Ecto neural progenitor cell (in vitro differentiated cells): ENCODE measurements around the gene SEC11C.
"Not testable (repeated sequence)": the region's sequence is repeated elsewhere in the genome, so short reads cannot be mapped to it uniquely, and the experiment has no call there.

Source experiments
- DNase-seq: peaks from one replicate; pipeline ENCODE4 v3.0.0-alpha.2; 2018; ENCODE audit warnings: low spot score

Gene SEC11C

GRCh38 chr18:59139615-59140301 lies at the start of gene SEC11C:
SEC11C (plus strand) TSS chr18:59139884; CDS start chr18:59139949, 65 bp downstream.
- peak; percentile 97 for DNase-seq

- no peak for DNase-seq
Measured at GRCh38 chr18:59090966-59091603, 48.6 kb upstream of the SEC11C start.

GRCh38 chr18:59093668-59094067 lies 46.0 kb upstream of the SEC11C start:
- DNase-seq: no peak

GRCh38 chr18:59094569-59094968 lies 45.1 kb upstream of the SEC11C start:
- no peak for DNase-seq

- no peak for DNase-seq
Measured at GRCh38 chr18:59096098-59096789, 43.4 kb upstream of the SEC11C start.

GRCh38 chr18:59101830-59102414 lies 37.8 kb upstream of the SEC11C start:
- DNase-seq: no peak

- DNase-seq: no peak
Measured at GRCh38 chr18:59109375-59109774, 30.3 kb upstream of the SEC11C start.

- DNase-seq: no peak
Measured at GRCh38 chr18:59114160-59114559, 25.5 kb upstream of the SEC11C start.

GRCh38 chr18:59123588-59124369 lies 15.9 kb upstream of the SEC11C start:
- no peak for DNase-seq

- DNase-seq: no peak
Measured at GRCh38 chr18:59124370-59124704, 15.3 kb upstream of the SEC11C start.

GRCh38 chr18:59127047-59127446 lies 12.6 kb upstream of the SEC11C start:
- DNase-seq: no peak

- no peak for DNase-seq
Measured at GRCh38 chr18:59129951-59130703, 9.6 kb upstream of the SEC11C start.

- no peak for DNase-seq
Measured at GRCh38 chr18:59132810-59133465, 6.7 kb upstream of the SEC11C start.

GRCh38 chr18:59139291-59139614 lies 431 bp upstream of the SEC11C start:
- DNase-seq: peak; percentile 91

- peak; percentile 59 for DNase-seq
Measured at GRCh38 chr18:59140302-59140885, 710 bp downstream of the SEC11C start.

GRCh38 chr18:59141294-59142068 lies 1.8 kb downstream of the SEC11C start:
- no peak for DNase-seq

- no peak for DNase-seq
Measured at GRCh38 chr18:59142274-59142673, 2.6 kb downstream of the SEC11C start.

GRCh38 chr18:59142800-59143416 lies 3.2 kb downstream of the SEC11C start:
- DNase-seq: not testable (repeated sequence)

- DNase-seq: no peak
Measured at GRCh38 chr18:59143441-59143840, 3.8 kb downstream of the SEC11C start.
